OCI-LY1 (cell line): Measurements from ENCODE around the gene FGA.

Experiments
- H2AFZ ChIP-seq: fragments of 200-600 bp; sonication (generic), shearing (Covaris generic); 2 replicates; pipeline ENCODE4 v1.6.0; 2014; ENCODE audit warnings: antibody characterized with exemption, mild to moderate bottlenecking, low read length
- H3F3A ChIP-seq: fragments of 200-600 bp; sonication (generic), shearing (Covaris generic); 2 replicates; pipeline ENCODE4 v1.6.0; 2014; ENCODE audit warnings: mild to moderate bottlenecking, antibody characterized with exemption, low read length, moderate library complexity; ENCODE audit not compliant: insufficient read depth
- H3K27ac ChIP-seq: fragments of 200-600 bp; sonication (generic); 2 replicates; pipeline ENCODE4 v1.5.1; 2014; ENCODE audit warnings: low read length, mixed run types, mild to moderate bottlenecking, low read depth; ENCODE audit not compliant: poor library complexity, severe bottlenecking
- H3K27me3 ChIP-seq: fragments of 200-600 bp; sonication (generic); 2 replicates; pipeline ENCODE4 v1.6.0; 2014; ENCODE audit warnings: antibody characterized with exemption, mild to moderate bottlenecking, low read length, moderate library complexity; ENCODE audit not compliant: insufficient read depth
- H3K36me3 ChIP-seq: fragments of 200-600 bp; sonication (generic); 2 replicates; pipeline ENCODE4 v1.6.1; 2014; ENCODE audit warnings: mild to moderate bottlenecking, antibody characterized with exemption, low read length, moderate library complexity, mixed read lengths; ENCODE audit not compliant: insufficient read depth
- H3K4me1 ChIP-seq: fragments of 200-600 bp; sonication (generic); 2 replicates; pipeline ENCODE4 v1.5.1; 2014; ENCODE audit warnings: mild to moderate bottlenecking, low read length, moderate library complexity; ENCODE audit not compliant: insufficient read depth, severe bottlenecking
- H3K4me2 ChIP-seq: fragments of 200-600 bp; sonication (generic), shearing (Covaris generic); 2 replicates; pipeline ENCODE4 v1.6.1; 2014; ENCODE audit warnings: low read length
- H3K4me3 ChIP-seq: fragments of 200-600 bp; sonication (generic); 2 replicates; pipeline ENCODE4 v1.5.1; 2014; ENCODE audit warnings: low read length, low read depth, mild to moderate bottlenecking, mixed read lengths; ENCODE audit not compliant: poor library complexity, severe bottlenecking
- H3K79me2 ChIP-seq: fragments of 200-600 bp; shearing (Covaris generic); 2 replicates; pipeline ENCODE4 v1.6.1; 2016; ENCODE audit warnings: mixed run types, low read length, mixed read lengths; ENCODE audit not compliant: insufficient read depth
- H3K9ac ChIP-seq: fragments of 200-600 bp; sonication (generic), shearing (Covaris generic); 2 replicates; pipeline ENCODE4 v1.6.1; 2014; ENCODE audit warnings: mild to moderate bottlenecking, low read length, mixed read lengths
- H3K9me2 ChIP-seq: fragments of 200-600 bp; sonication (generic), shearing (Covaris generic); 2 replicates; pipeline ENCODE4 v1.6.1; 2014; ENCODE audit warnings: low read depth, mild to moderate bottlenecking, low read length, mixed read lengths
- H3K9me3 ChIP-seq: fragments of 200-600 bp; shearing (Covaris generic); 2 replicates; pipeline ENCODE4 v1.6.1; 2014; ENCODE audit warnings: low read length, mixed read lengths
- H4K20me1 ChIP-seq: fragments of 200-600 bp; sonication (generic), shearing (Covaris generic); 2 replicates; pipeline ENCODE4 v1.6.0; 2016; ENCODE audit warnings: mild to moderate bottlenecking, low read length; ENCODE audit not compliant: insufficient read depth
- CTCF ChIP-seq: fragments of 200-600 bp; sonication (generic), shearing (Covaris generic); IDR thresholded peaks from 2 replicates; pipeline ENCODE4 v1.5.1; 2017; ENCODE audit warnings: mild to moderate bottlenecking, antibody characterized with exemption, low read length, moderate library complexity, mixed read lengths
- EZH2 ChIP-seq: fragments of 200-600 bp; sonication (generic), shearing (Covaris generic); IDR thresholded peaks from 2 replicates; pipeline ENCODE4 v1.8.0; 2017; ENCODE audit warnings: borderline replicate concordance, mixed run types, mild to moderate bottlenecking, antibody characterized with exemption, low read length, moderate library complexity, mixed read lengths

Gene FGA

GRCh38 chr4:154630324-154630723 is 39.8 kb upstream of the FGA start:
- Histone ChIP-seq H3K4me2 (no peak overlapping the region), H3K9me3 (no peaks in the 10 kb centered on the region), H3K36me3 (no peaks in the 10 kb centered on the region), H2AFZ (no peak overlapping the region), H4K20me1 (no peaks in the 10 kb centered on the region), H3K4me1 (no peaks in the 10 kb centered on the region), H3F3A (no peaks in the 10 kb centered on the region), H3K9ac (no peak overlapping the region), H3K27ac (no peak overlapping the region), H3K4me3 (no peak overlapping the region), H3K27me3 (no peaks in the 10 kb centered on the region), H3K79me2 (no peaks in the 10 kb centered on the region), H3K9me2 (no peaks in the 10 kb centered on the region)
- TF ChIP-seq CTCF (no peak), EZH2 (no peak)

GRCh38 chr4:154626793-154627484 is 36.4 kb upstream of the FGA start:
- Histone ChIP-seq H3K4me1 (no peaks in the 10 kb centered on the region), H3K27me3 (no peaks in the 10 kb centered on the region), H2AFZ (no peak overlapping the region), H3K9ac (no peak overlapping the region), H3K36me3 (no peaks in the 10 kb centered on the region), H3K9me3 (no peaks in the 10 kb centered on the region), H3K79me2 (no peaks in the 10 kb centered on the region), H3K9me2 (no peaks in the 10 kb centered on the region), H3F3A (no peaks in the 10 kb centered on the region), H3K27ac (no peak overlapping the region), H3K4me3 (no peak overlapping the region), H4K20me1 (no peaks in the 10 kb centered on the region), H3K4me2 (no peak overlapping the region)
- TF ChIP-seq EZH2: no peak
- peak; percentile 34 for TF ChIP-seq CTCF

GRCh38 chr4:154625971-154626370 is 35.4 kb upstream of the FGA start:
- Histone ChIP-seq H4K20me1 (no peaks in the 10 kb centered on the region), H3K36me3 (no peaks in the 10 kb centered on the region)

GRCh38 chr4:154623995-154624394 is 33.5 kb upstream of the FGA start:
- Histone ChIP-seq H3K4me3 (no peak overlapping the region), H3K36me3 (no peaks in the 10 kb centered on the region), H3K27ac (no peak overlapping the region), H3K79me2 (no peaks in the 10 kb centered on the region), H2AFZ (no peak overlapping the region), H3K27me3 (no peaks in the 10 kb centered on the region), H4K20me1 (no peaks in the 10 kb centered on the region), H3K9me2 (no peaks in the 10 kb centered on the region), H3K4me1 (no peaks in the 10 kb centered on the region), H3F3A (no peaks in the 10 kb centered on the region), H3K4me2 (no peak overlapping the region), H3K9ac (no peak overlapping the region), H3K9me3 (no peaks in the 10 kb centered on the region)
- no peak for TF ChIP-seq CTCF
- TF ChIP-seq EZH2: no peak

More at GRCh38 chr4:154625971-154626370, 35.4 kb upstream of the FGA start:
- no peaks in the 10 kb centered on the region for H3K9me3 ChIP-seq
- no peaks in the 10 kb centered on the region for H3K27me3 ChIP-seq
- no peak overlapping the region for H3K27ac ChIP-seq
- TF ChIP-seq EZH2: no peak
- H3K4me2 ChIP-seq: no peak overlapping the region
- no peaks in the 10 kb centered on the region for H3K9me2 ChIP-seq
- H3K4me3 ChIP-seq: no peak overlapping the region
- H2AFZ ChIP-seq: no peak overlapping the region
- no peaks in the 10 kb centered on the region for H3F3A ChIP-seq
- H3K9ac ChIP-seq: no peak overlapping the region
- H3K79me2 ChIP-seq: no peaks in the 10 kb centered on the region
- no peaks in the 10 kb centered on the region for H3K4me1 ChIP-seq
